Neutrophil (primary cell): ENCODE measurements around the gene NDUFB10.
A peak's percentile ranks its signal among the peaks of the same experiment; 100 is the strongest.

ENCODE experiments used
- H3K27ac ChIP-seq: fragments of 200-600 bp; sonication (generic); 2 replicates; pipeline ENCODE4 v1.5.1; 2016; ENCODE audit warnings: mild to moderate bottlenecking, moderate library complexity
- H3K27me3 ChIP-seq: fragments of 200-600 bp; sonication (generic); 2 replicates; pipeline ENCODE4 v1.6.0; 2016; ENCODE audit warnings: mild to moderate bottlenecking
- H3K36me3 ChIP-seq: fragments of 200-600 bp; sonication (generic); 2 replicates; pipeline ENCODE4 v1.5.1; 2017
- H3K4me1 ChIP-seq, 2 experiments: fragments of 200-600 bp in 1 of 2; sonication (generic) in 1 of 2; 1 replicate in 1 of 2; 2 replicates in 1 of 2; pipeline versions ENCODE4 v1.5.1 to v1.6.1; 2013 to 2016; ENCODE audit warnings: low read depth in 1 of 2, low read length in 1 of 2, mild to moderate bottlenecking in 1 of 2, moderate library complexity in 1 of 2; ENCODE audit not compliant: control insufficient read depth in 1 of 2, insufficient read depth in 1 of 2
- H3K4me3 ChIP-seq, 2 experiments: fragments of 200-600 bp in 1 of 2; sonication (generic) in 1 of 2; 1 replicate in 1 of 2; 2 replicates in 1 of 2; pipeline ENCODE4 v1.5.1; 2013 to 2016; ENCODE audit warnings: low read depth in 1 of 2, low read length in 1 of 2, mild to moderate bottlenecking in 1 of 2, moderate library complexity in 1 of 2
- H3K9me3 ChIP-seq: fragments of 200-600 bp; sonication (generic); 2 replicates; pipeline ENCODE4 v1.5.1; 2016
- TF ChIP-seq, protein P1 (sequence below): fragments of 200-600 bp; sonication (generic); IDR thresholded peaks from 2 replicates; pipeline ENCODE4 v1.5.1; 2016; ENCODE audit warnings: antibody characterized with exemption

The NDUFB10 gene

GRCh38 chr16:1959269-1960039 lies at the start of gene NDUFB10:
Gene NDUFB10, plus strand, starts transcription at chr16:1959538. Its CDS starts 87 bp downstream, at chr16:1959625.
- TF ChIP-seq, protein P1, sequence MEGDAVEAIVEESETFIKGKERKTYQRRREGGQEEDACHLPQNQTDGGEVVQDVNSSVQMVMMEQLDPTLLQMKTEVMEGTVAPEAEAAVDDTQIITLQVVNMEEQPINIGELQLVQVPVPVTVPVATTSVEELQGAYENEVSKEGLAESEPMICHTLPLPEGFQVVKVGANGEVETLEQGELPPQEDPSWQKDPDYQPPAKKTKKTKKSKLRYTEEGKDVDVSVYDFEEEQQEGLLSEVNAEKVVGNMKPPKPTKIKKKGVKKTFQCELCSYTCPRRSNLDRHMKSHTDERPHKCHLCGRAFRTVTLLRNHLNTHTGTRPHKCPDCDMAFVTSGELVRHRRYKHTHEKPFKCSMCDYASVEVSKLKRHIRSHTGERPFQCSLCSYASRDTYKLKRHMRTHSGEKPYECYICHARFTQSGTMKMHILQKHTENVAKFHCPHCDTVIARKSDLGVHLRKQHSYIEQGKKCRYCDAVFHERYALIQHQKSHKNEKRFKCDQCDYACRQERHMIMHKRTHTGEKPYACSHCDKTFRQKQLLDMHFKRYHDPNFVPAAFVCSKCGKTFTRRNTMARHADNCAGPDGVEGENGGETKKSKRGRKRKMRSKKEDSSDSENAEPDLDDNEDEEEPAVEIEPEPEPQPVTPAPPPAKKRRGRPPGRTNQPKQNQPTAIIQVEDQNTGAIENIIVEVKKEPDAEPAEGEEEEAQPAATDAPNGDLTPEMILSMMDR = peak; percentile 73
- peaks cover 3% of the 10 kb centered on the region for H3K27me3 ChIP-seq
- peaks cover 36 to 40% of the 10 kb centered on the region in 2 experiments for H3K4me1 ChIP-seq
- H3K36me3 ChIP-seq = peaks cover 20% of the 10 kb centered on the region
- peak within 1 kb of the TSS; percentile 82 to 83 for H3K4me3 ChIP-seq
- no peaks in the 10 kb centered on the region for H3K9me3 ChIP-seq
- H3K27ac ChIP-seq = peak within 1 kb of the TSS; percentile 68

DNA sequence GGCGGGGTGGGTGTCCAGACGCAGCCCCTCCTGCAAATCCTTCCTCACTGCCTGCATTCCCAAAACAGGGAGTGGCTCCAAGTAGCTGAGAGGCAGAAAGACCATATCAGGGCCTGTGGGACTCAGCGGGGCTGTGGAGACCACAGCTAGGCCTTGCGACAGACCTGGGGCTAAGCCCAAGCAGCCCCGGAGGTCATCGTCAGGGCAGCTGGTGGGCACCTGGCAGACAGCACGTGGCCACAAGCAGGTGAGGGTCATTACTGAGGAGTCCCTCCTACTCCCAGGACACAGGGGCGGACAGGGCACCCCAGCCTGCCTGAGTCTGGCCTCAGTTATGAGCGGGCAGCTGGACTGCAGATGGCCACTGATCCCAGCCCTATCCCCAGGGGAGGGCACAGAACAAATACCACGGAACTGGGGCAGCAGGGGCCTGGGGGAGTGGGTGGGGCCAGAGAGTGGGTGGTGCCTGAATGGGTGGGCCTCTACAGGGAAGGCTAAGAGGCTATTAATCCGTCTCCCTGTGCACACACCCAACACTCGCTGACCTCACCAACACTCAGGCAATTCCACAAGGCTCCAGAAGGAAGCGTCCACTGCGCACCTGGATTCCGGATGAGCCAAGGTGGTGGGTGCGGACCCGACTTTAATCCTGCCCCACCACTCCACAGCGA lies 49.6 kb upstream of the NDUFB10 start:
- H3K27ac ChIP-seq = no peak overlapping the region
- no peaks in the 10 kb centered on the region for H3K36me3 ChIP-seq
- TF ChIP-seq, protein P1 = no peak
- no peak overlapping the region for H3K4me3 ChIP-seq
- no peaks in the 10 kb centered on the region for H3K9me3 ChIP-seq
- no peaks in the 10 kb centered on the region for H3K4me1 ChIP-seq
- H3K27me3 ChIP-seq = peaks cover 69% of the 10 kb centered on the region

GRCh38 chr16:1911467-1912214 lies 47.7 kb upstream of the NDUFB10 start:
- no peaks in the 10 kb centered on the region for H3K4me1 ChIP-seq
- peaks cover 69% of the 10 kb centered on the region for H3K27me3 ChIP-seq
- no peak overlapping the region for H3K4me3 ChIP-seq
- no peak overlapping the region for H3K27ac ChIP-seq
- H3K36me3 ChIP-seq = no peaks in the 10 kb centered on the region
- H3K9me3 ChIP-seq = no peaks in the 10 kb centered on the region
- TF ChIP-seq, protein P1 = no peak

DNA sequence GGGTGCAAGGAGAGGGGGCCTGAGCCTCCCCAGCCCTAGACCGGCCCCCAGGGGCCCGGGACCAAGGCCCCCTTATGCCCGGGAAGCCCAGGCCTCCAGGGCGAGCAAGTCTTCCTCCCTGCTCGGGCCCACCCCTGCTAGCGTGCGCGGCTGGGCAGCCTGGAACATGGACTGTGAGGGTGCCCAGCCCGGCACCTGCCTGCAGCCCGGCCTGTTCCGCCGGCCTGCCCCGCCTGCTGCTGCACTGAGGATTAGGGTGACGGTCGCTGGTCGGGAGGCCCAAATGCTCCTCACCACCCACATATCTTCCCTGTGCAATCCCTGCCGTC lies 47.2 kb upstream of the NDUFB10 start:
- Histone ChIP-seq H3K27ac (no peak overlapping the region), H3K4me1 (no peaks in the 10 kb centered on the region), H3K4me3 (no peak overlapping the region), H3K9me3 (no peaks in the 10 kb centered on the region), H3K27me3 (peaks cover 69% of the 10 kb centered on the region), H3K36me3 (no peaks in the 10 kb centered on the region)
- TF ChIP-seq, protein P1 = no peak

DNA sequence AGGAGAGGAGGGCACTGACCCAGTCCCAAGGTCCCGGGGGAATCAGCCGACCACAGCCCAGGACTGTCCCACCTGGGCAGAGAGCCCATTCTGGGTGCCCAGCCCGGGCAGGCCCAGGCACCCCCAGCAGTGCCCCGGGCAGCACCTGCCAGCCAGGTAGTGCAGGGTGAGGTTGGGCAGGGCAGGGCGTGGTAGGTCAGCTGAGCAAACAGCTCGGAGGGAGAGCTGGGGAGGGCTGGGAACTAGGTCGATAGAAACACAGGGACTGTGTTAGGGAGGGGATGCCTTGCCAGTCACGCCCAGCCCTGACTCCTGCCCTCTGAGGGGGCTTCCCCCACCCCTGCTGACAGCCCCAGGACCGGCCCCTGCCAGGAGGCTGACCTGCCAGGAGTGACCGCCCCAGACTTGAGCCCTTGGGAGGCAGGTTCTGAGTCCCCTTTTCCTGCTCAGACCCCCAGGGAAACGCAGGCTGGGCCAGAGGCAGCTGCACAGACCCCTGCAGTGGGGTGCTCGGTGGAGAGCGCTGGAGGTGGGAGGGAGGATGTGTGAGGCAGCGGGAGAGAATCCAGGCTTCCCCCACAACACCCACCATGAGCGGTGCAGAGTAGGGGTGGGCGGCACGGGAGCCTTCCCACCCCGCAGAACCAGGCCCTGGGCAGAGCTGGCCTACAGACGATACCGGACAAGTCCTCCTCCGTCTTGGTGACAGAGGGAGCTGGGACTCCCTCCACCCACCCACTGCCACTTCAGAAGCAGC lies 45.8 kb upstream of the NDUFB10 start:
- Histone ChIP-seq H3K36me3 (no peaks in the 10 kb centered on the region), H3K27me3 (peaks cover 69% of the 10 kb centered on the region), H3K4me1 (no peaks in the 10 kb centered on the region), H3K27ac (no peak overlapping the region), H3K4me3 (no peak overlapping the region), H3K9me3 (no peaks in the 10 kb centered on the region)
- TF ChIP-seq, protein P1 = no peak
